A673 (cell line): ENCODE results near the gene SCAMP5. TPM values are rescaled to one million over a fixed set of nuclear protein-coding genes. Genes with fewer than 3 reads are reported as not detected.

Source experiments
- BruUV-seq: library from RNA; stranded (reverse); fragments of 400-500 nt; replicated peaks from 2 replicates; lab custom pipeline; 2021; lab: Mats Ljungman, UMichigan
- CTCF ChIA-PET: fragments of 300-600 bp; sonication (Branson Sonifier 250); formaldehyde crosslinking; loops from one replicate; lab custom pipeline; 2022; ENCODE audit warnings: antibody characterized with exemption; lab: Charles Lee
- POLR2A ChIA-PET: fragments of 300-600 bp; sonication (Branson Sonifier 250); formaldehyde crosslinking; loops from one replicate; lab custom pipeline; 2022; ENCODE audit warnings: antibody characterized with exemption; ENCODE audit not compliant: low non-redundant PET; lab: Charles Lee
- DNase-seq: peaks from one replicate; pipeline ENCODE4 v3.0.0-alpha.2; 2015; ENCODE audit warnings: low spot score
- H3K27ac ChIP-seq: fragments of 200-600 bp; sonication (generic); 2 replicates; pipeline ENCODE4 v1.5.1; 2016; ENCODE audit warnings: mixed run types, low read depth, mild to moderate bottlenecking, mixed read lengths, antibody characterized with exemption, low read length; ENCODE audit not compliant: poor library complexity, severe bottlenecking
- H3K27me3 ChIP-seq: fragments of 200-600 bp; sonication (generic); replicated peaks from 2 replicates; pipeline ENCODE4 v1.6.1; 2017; ENCODE audit warnings: mixed run types, low read depth, mild to moderate bottlenecking, mixed read lengths, antibody characterized with exemption, low read length; ENCODE audit not compliant: insufficient read depth, poor library complexity
- H3K36me3 ChIP-seq: fragments of 200-600 bp; sonication (generic); 2 replicates; pipeline ENCODE4 v1.6.1; 2016; ENCODE audit warnings: mixed run types, mild to moderate bottlenecking, mixed read lengths, antibody characterized with exemption, low read length; ENCODE audit not compliant: insufficient read depth, poor library complexity, severe bottlenecking
- H3K4me1 ChIP-seq: fragments of 200-600 bp; sonication (generic); 2 replicates; pipeline ENCODE4 v1.6.1; 2017; ENCODE audit warnings: mixed run types, mild to moderate bottlenecking, mixed read lengths, antibody characterized with exemption, low read length; ENCODE audit not compliant: insufficient read depth, poor library complexity, severe bottlenecking
- H3K4me3 ChIP-seq: fragments of 200-600 bp; sonication (generic); 2 replicates; pipeline ENCODE4 v1.5.1; 2016; ENCODE audit warnings: low read depth, mixed run types, mild to moderate bottlenecking, mixed read lengths, low read length; ENCODE audit not compliant: poor library complexity, severe bottlenecking
- H3K9me3 ChIP-seq: fragments of 200-600 bp; sonication (generic); 2 replicates; pipeline ENCODE4 v1.6.1; 2016; ENCODE audit warnings: mixed run types, low read depth, mild to moderate bottlenecking, mixed read lengths, antibody characterized with exemption, low read length; ENCODE audit not compliant: poor library complexity, severe bottlenecking
- CTCF ChIP-seq: fragments of 300-800, 200-600 bp; sonication (generic); conservative IDR thresholded peaks from 2 replicates; pipeline ENCODE4 v1.5.1; 2017; ENCODE audit warnings: low read depth, mild to moderate bottlenecking, antibody characterized with exemption, low read length, moderate library complexity, mixed read lengths
- EZH2 ChIP-seq: fragments of 200-600 bp; sonication (generic); IDR thresholded peaks from 2 replicates; pipeline ENCODE4 v1.6.1; 2017; ENCODE audit warnings: borderline replicate concordance, low read depth, mild to moderate bottlenecking, mixed read lengths, antibody characterized with exemption, low read length; ENCODE audit not compliant: poor library complexity, severe bottlenecking
- intact Hi-C: fragments of 100-400 bp; cut with micrococcal nuclease; formaldehyde crosslinking; loops from one replicate; pipeline ENCODE4 v1.10.0; 2022; ENCODE audit not compliant: unreplicated experiment
- total RNA-seq: library from RNA; stranded (reverse); gene quantifications from 2 replicates; pipeline ENCODE4 v1.2.3, GENCODE V29; 2021

SCAMP5 gene
- total RNA-seq, 1 experiment from 2014 or later, result 3.8 TPM

GRCh38 chr15:75029378-75030022, 34.1 kb downstream of the SCAMP5 start:
- peak overlapping the region; percentile 21 for H3K4me3 ChIP-seq
- CTCF ChIA-PET, result interaction anchor here (0.7 to 1.6 kb wide), 4 partner anchors 172 to 655 kb away, joined by 5 to 13 read pairs (median 8); partner anchors contain the start of genes C15orf39 and MAN2C1
- intact Hi-C loops, result loop anchor here (1.0 to 10.0 kb wide), 4 partner anchors 175 to 654 kb away; no protein-coding TSS in a partner anchor
- POLR2A ChIA-PET, result no interaction called here
- H3K36me3 ChIP-seq, result no peaks in the 10 kb centered on the region
- no peaks in the 10 kb centered on the region for H3K9me3 ChIP-seq
- TF ChIP-seq CTCF (peak; percentile 92), EZH2 (no peak)
- no peaks in the 10 kb centered on the region for H3K27me3 ChIP-seq
- BruUV-seq, result no TSS peak
- H3K4me1 ChIP-seq, result peaks cover 54% of the 10 kb centered on the region
- peak; percentile 97 for DNase-seq
- peak overlapping the region; percentile 66 for H3K27ac ChIP-seq

DNA sequence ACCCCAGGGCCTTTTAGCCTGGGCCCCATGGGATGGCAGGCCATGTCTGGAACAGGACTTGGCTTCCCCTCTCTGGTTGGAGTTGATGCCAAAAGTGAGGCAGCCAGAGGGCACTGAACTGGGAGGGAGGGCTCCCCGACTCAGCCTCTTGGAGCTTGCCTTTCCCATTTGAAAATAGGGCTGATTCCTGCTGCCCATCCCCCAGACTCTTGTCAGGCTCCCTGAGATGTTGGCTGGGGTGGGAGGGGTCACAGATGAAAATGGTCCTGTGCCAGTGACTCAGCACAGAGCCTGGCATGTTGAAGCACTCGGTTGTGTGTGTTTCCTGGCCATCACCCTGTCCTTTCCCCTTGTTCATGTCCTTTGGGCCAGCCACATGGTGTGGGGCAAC, 34.7 kb downstream of the SCAMP5 start:
- intact Hi-C loops, result no loop called here
- Histone ChIP-seq H3K9me3 (no peaks in the 10 kb centered on the region), H3K27ac (peak overlapping the region; percentile 66), H3K27me3 (no peaks in the 10 kb centered on the region), H3K4me1 (peaks cover 49% of the 10 kb centered on the region), H3K4me3 (peak overlapping the region; percentile 21), H3K36me3 (no peaks in the 10 kb centered on the region)
- TF ChIP-seq EZH2 (no peak), CTCF (no peak)
- DNase-seq, result peak; percentile 87
- POLR2A ChIA-PET, result no interaction called here
- CTCF ChIA-PET, result interaction anchor here (1.1 to 1.6 kb wide), 3 partner anchors 172 to 654 kb away, joined by 6 to 13 read pairs (median 9); partner anchors contain the start of gene C15orf39
- BruUV-seq, result no TSS peak

GRCh38 chr15:75030424-75030823, 35.1 kb downstream of the SCAMP5 start:
- Histone ChIP-seq H3K27ac (peak overlapping the region; percentile 66), H3K27me3 (no peaks in the 10 kb centered on the region), H3K4me1 (peaks cover 48% of the 10 kb centered on the region), H3K4me3 (no peak overlapping the region), H3K9me3 (no peaks in the 10 kb centered on the region), H3K36me3 (no peaks in the 10 kb centered on the region)
- ChIA-PET CTCF (interaction anchor here (1.6 kb wide), 1 partner anchor 174 kb away, joined by 13 read pairs; no protein-coding TSS in a partner anchor), POLR2A (no interaction called here)
- TF ChIP-seq CTCF (peak; percentile 18; the same call in 1 of the 2 replicates), EZH2 (no peak)
- no TSS peak for BruUV-seq
- peak; percentile 30 for DNase-seq
- intact Hi-C loops, result no loop called here
